Glutamatergic neuron (in vitro differentiated cells): ENCODE results near the gene CAPS2. TPM values are rescaled to one million over a fixed set of nuclear protein-coding genes. Genes with fewer than 3 reads are reported as not detected.

Experiments
- DNase-seq: peaks from one replicate; pipeline ENCODE4 v3.0.0; 2022
- H3K27ac Mint-ChIP-seq: one replicate; pipeline ENCODE4 v1.8.0; 2020; ENCODE audit warnings: mild to moderate bottlenecking, mixed read lengths, inconsistent platforms; ENCODE audit not compliant: unreplicated experiment
- H3K27me3 Mint-ChIP-seq: one replicate; pipeline ENCODE4 v1.8.0; 2020; ENCODE audit warnings: mild to moderate bottlenecking, moderate library complexity, mixed read lengths, inconsistent platforms; ENCODE audit not compliant: unreplicated experiment
- H3K36me3 Mint-ChIP-seq: one replicate; pipeline ENCODE4 v1.8.0; 2020; ENCODE audit warnings: mild to moderate bottlenecking, mixed read lengths, inconsistent platforms; ENCODE audit not compliant: unreplicated experiment
- H3K4me1 Mint-ChIP-seq: one replicate; pipeline ENCODE4 v1.8.0; 2020; ENCODE audit warnings: mild to moderate bottlenecking, low read depth, mixed read lengths, inconsistent platforms; ENCODE audit not compliant: unreplicated experiment
- H3K4me3 Mint-ChIP-seq: one replicate; pipeline ENCODE4 v1.8.0; 2020; ENCODE audit warnings: mild to moderate bottlenecking, mixed read lengths, inconsistent platforms; ENCODE audit not compliant: unreplicated experiment
- H3K9me3 Mint-ChIP-seq: one replicate; pipeline ENCODE4 v1.8.0; 2020; ENCODE audit warnings: mild to moderate bottlenecking, moderate library complexity, mixed read lengths, inconsistent platforms; ENCODE audit not compliant: unreplicated experiment
- CTCF ChIP-seq: fragments of 200-600 bp; sonication (generic); IDR thresholded peaks from one replicate; pipeline ENCODE4 v1.5.0; 2021; ENCODE audit not compliant: partially characterized antibody, unreplicated experiment
- total RNA-seq: library from RNA; stranded (reverse); fragmentation: NEBNext Ultra II Directional; extraction: Animal tissue kit (Norgen Biotek cat#: 25700); gene quantifications from one replicate; pipeline ENCODE4 v1.2.1, GENCODE V29; 2021; ENCODE audit not compliant: unreplicated experiment

The CAPS2 gene
- total RNA-seq, 1 donor from 2014 or later: 6.8 TPM

- no peak overlapping the region for H3K4me3 Mint-ChIP-seq
- no peaks in the 10 kb centered on the region for H3K27me3 Mint-ChIP-seq
- TF ChIP-seq CTCF: no peak
- no peaks in the 10 kb centered on the region for H3K36me3 Mint-ChIP-seq
- H3K4me1 Mint-ChIP-seq: peaks cover 10% of the 10 kb centered on the region
- H3K27ac Mint-ChIP-seq: no peak overlapping the region
- DNase-seq: no peak
- H3K9me3 Mint-ChIP-seq: peaks cover 2% of the 10 kb centered on the region
These were observed 35.8 kb downstream of the CAPS2 start for GRCh38 chr12:75294336-75294735.

- Mint-ChIP-seq H3K27ac (no peak overlapping the region), H3K9me3 (no peaks in the 10 kb centered on the region), H3K27me3 (no peaks in the 10 kb centered on the region), H3K36me3 (no peaks in the 10 kb centered on the region), H3K4me3 (no peak overlapping the region), H3K4me1 (peaks cover 12% of the 10 kb centered on the region)
- DNase-seq: no peak
- no peak for TF ChIP-seq CTCF
These were observed 39.1 kb downstream of the CAPS2 start for GRCh38 chr12:75291014-75291413.

GRCh38 chr12:75289753-75290152 is 40.4 kb downstream of the CAPS2 start:
- Mint-ChIP-seq H3K27me3 (no peaks in the 10 kb centered on the region), H3K9me3 (no peaks in the 10 kb centered on the region), H3K4me3 (no peak overlapping the region), H3K36me3 (no peaks in the 10 kb centered on the region), H3K27ac (no peak overlapping the region), H3K4me1 (peaks cover 10% of the 10 kb centered on the region)
- no peak for DNase-seq
- TF ChIP-seq CTCF: peak; percentile 24

- H3K36me3 Mint-ChIP-seq: no peaks in the 10 kb centered on the region
- H3K9me3 Mint-ChIP-seq: no peaks in the 10 kb centered on the region
- no peak overlapping the region for H3K27ac Mint-ChIP-seq
- H3K4me3 Mint-ChIP-seq: no peak overlapping the region
- DNase-seq: no peak
- no peaks in the 10 kb centered on the region for H3K27me3 Mint-ChIP-seq
- peaks cover 4% of the 10 kb centered on the region for H3K4me1 Mint-ChIP-seq
- TF ChIP-seq CTCF: no peak
These were observed 41.3 kb downstream of the CAPS2 start for GRCh38 chr12:75288860-75289259.

- H3K36me3 Mint-ChIP-seq: no peaks in the 10 kb centered on the region
- no peak for DNase-seq
- H3K9me3 Mint-ChIP-seq: no peaks in the 10 kb centered on the region
- no peak overlapping the region for H3K27ac Mint-ChIP-seq
- no peaks in the 10 kb centered on the region for H3K27me3 Mint-ChIP-seq
- peaks cover 3% of the 10 kb centered on the region for H3K4me1 Mint-ChIP-seq
- TF ChIP-seq CTCF: no peak
- H3K4me3 Mint-ChIP-seq: no peak overlapping the region
These were observed 54.4 kb downstream of the CAPS2 start for GRCh38 chr12:75275702-75276101.
